ENCODE measurements around the gene PCGF6. TPM values are rescaled to one million over a fixed set of nuclear protein-coding genes. Genes with fewer than 3 reads are reported as not detected.

PCGF6 gene
- total RNA-seq, 2 donors from 2014 or later, result 9.6 to 37.9 TPM

GRCh38 chr10:103280506-103280905 lies 70.4 kb downstream of the PCGF6 start:
- 64 to 84% methylated on average over 2 of the region's 2 CpGs for WGBS, 2 donors
- H3K27ac ChIP-seq, result no peak overlapping the region
- TF ChIP-seq CTCF (IDR thresholded peaks at IDR 0.05), result no peak
- TF ChIP-seq POLR2A (IDR thresholded peaks at IDR 0.05), result no peak
- ATAC-seq (no peak), DNase-seq (no peak)
- intact Hi-C loops (cut with DNase I), result no loop called here
- no peak overlapping the region for H3K4me3 ChIP-seq
- peaks cover 12% of the 10 kb centered on the region for H3K4me1 ChIP-seq
- no peaks in the 10 kb centered on the region for H3K9me3 ChIP-seq
- H3K27me3 ChIP-seq, result peaks cover 0 to 26% of the 10 kb centered on the region in 2 donors
- H3K36me3 ChIP-seq (replicated peaks in 1 of 2; ENCODE audit: insufficient read depth in 1 of 2, low read depth in 2 of 2), result no peaks in the 10 kb centered on the region

GRCh38 chr10:103280031-103280430 lies 70.9 kb downstream of the PCGF6 start:
- H3K36me3 ChIP-seq (replicated peaks in 1 of 2; ENCODE audit: insufficient read depth in 1 of 2, low read depth in 2 of 2), result no peaks in the 10 kb centered on the region
- WGBS, 2 donors, result 50 to 67% methylated on average over 3 of the region's 3 CpGs
- no peak for DNase-seq
- H3K9me3 ChIP-seq, result no peaks in the 10 kb centered on the region
- TF ChIP-seq CTCF (IDR thresholded peaks at IDR 0.05) (no peak), POLR2A (IDR thresholded peaks at IDR 0.05) (no peak)
- intact Hi-C loops (cut with DNase I), result no loop called here
- no peak for ATAC-seq
- H3K4me1 ChIP-seq, result peaks cover 12% of the 10 kb centered on the region
- no peak overlapping the region for H3K27ac ChIP-seq
- peaks cover 0 to 26% of the 10 kb centered on the region in 2 donors for H3K27me3 ChIP-seq
- no peak overlapping the region for H3K4me3 ChIP-seq

- H3K9me3 ChIP-seq, result no peaks in the 10 kb centered on the region
- H3K27ac ChIP-seq, result no peak overlapping the region
- H3K4me1 ChIP-seq, result peaks cover 12% of the 10 kb centered on the region
- no peak for TF ChIP-seq POLR2A (IDR thresholded peaks at IDR 0.05)
- peaks cover 0 to 26% of the 10 kb centered on the region in 2 donors for H3K27me3 ChIP-seq
- ATAC-seq, result no peak
- no peak overlapping the region for H3K4me3 ChIP-seq
- DNase-seq, result peak; percentile 21 to 44 (median 30)
- no peaks in the 10 kb centered on the region for H3K36me3 ChIP-seq (replicated peaks in 1 of 2; ENCODE audit: insufficient read depth in 1 of 2, low read depth in 2 of 2)
- intact Hi-C loops (cut with DNase I), result no loop called here
- WGBS, 2 donors, result 4 to 7% methylated on average over 11 of the region's 11 CpGs
These were observed 72.1 kb downstream of the PCGF6 start for GRCh38 chr10:103278862-103279298.

GRCh38 chr10:103278537-103278823 lies 72.5 kb downstream of the PCGF6 start:
- DNase-seq, result no peak
- Histone ChIP-seq H3K36me3 (replicated peaks in 1 of 2; ENCODE audit: insufficient read depth in 1 of 2, low read depth in 2 of 2) (no peaks in the 10 kb centered on the region), H3K9me3 (no peaks in the 10 kb centered on the region), H3K4me3 (no peak overlapping the region), H3K4me1 (peaks cover 12% of the 10 kb centered on the region), H3K27me3 (peaks cover 0 to 26% of the 10 kb centered on the region in 2 donors), H3K27ac (no peak overlapping the region)
- intact Hi-C loops (cut with DNase I), result no loop called here
- 29 to 33% methylated on average over 5 to 12 of the region's 12 CpGs for WGBS, 2 donors
- ATAC-seq, result no peak
- no peak for TF ChIP-seq POLR2A (IDR thresholded peaks at IDR 0.05)
- no peak for TF ChIP-seq CTCF (IDR thresholded peaks at IDR 0.05)

DNA sequence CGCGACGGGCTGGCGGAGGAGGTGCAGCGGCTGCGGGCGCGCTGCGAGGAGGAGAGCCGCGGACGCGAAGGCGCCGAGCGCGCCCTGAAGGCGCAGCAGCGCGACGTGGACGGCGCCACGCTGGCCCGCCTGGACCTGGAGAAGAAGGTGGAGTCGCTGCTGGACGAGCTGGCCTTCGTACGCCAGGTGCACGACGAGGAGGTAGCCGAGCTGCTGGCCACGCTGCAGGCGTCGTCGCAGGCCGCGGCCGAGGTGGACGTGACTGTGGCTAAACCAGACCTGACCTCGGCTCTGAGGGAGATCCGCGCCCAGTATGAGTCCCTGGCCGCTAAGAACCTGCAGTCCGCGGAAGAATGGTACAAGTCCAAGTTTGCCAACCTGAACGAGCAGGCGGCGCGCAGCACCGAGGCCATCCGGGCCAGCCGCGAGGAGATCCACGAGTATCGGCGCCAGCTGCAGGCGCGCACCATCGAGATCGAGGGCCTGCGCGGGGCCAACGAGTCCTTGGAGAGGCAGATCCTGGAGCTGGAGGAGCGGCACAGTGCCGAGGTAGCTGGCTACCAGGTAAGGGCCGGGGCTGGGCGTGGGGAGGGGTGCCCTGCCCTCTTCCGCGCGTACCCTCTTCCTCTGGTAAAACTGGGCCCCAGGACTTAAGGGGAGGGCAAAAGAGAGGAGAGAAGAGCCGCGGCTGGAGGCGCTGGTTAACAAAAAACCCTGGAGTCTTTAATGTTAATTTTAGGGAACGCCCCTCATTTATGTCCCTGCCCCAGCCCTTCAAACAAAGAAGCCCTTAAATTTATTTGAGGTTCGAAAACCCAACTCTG lies 73.0 kb downstream of the PCGF6 start:
- no peak for TF ChIP-seq POLR2A (IDR thresholded peaks at IDR 0.05)
- no peak for TF ChIP-seq CTCF (IDR thresholded peaks at IDR 0.05)
- Histone ChIP-seq H3K4me1 (peaks cover 12% of the 10 kb centered on the region), H3K4me3 (no peak overlapping the region), H3K27ac (no peak overlapping the region), H3K36me3 (replicated peaks in 1 of 2; ENCODE audit: insufficient read depth in 1 of 2, low read depth in 2 of 2) (no peaks in the 10 kb centered on the region), H3K27me3 (peaks cover 0 to 26% of the 10 kb centered on the region in 2 donors), H3K9me3 (no peaks in the 10 kb centered on the region)
- intact Hi-C loops (cut with DNase I), result no loop called here
- ATAC-seq (no peak), DNase-seq (peak in 1 of 4 donors; percentile 11)
- WGBS, 2 donors, result 7 to 9% methylated on average over 29 to 76 of the region's 76 CpGs

All from body of pancreas (tissue), 4 donors.